Dedifferentiated amniotic fluid mesenchymal stem cell (primary cell): ENCODE measurements around the gene RPTN.

Experiments used
- DNase-seq: peaks from one replicate; pipeline ENCODE4 v3.0.0-alpha.2; 2016; ENCODE audit errors: extremely low spot score

RPTN gene

GRCh38 chr1:152159144-152159543 lies at the start of gene RPTN:
RPTN (minus strand) TSS chr1:152159228; CDS start chr1:152157889, 1,339 bp downstream.
- no peak for DNase-seq

- no peak for DNase-seq
Observed at GRCh38 chr1:152198982-152199381, 40.0 kb upstream of the RPTN start.

- no peak for DNase-seq
Observed at GRCh38 chr1:152197361-152197941, 38.4 kb upstream of the RPTN start.

GRCh38 chr1:152191711-152192110 lies 32.7 kb upstream of the RPTN start:
- DNase-seq, result no peak

GRCh38 chr1:152191260-152191659 lies 32.2 kb upstream of the RPTN start:
- DNase-seq, result no peak

GRCh38 chr1:152190589-152190988 lies 31.6 kb upstream of the RPTN start:
- no peak for DNase-seq

- DNase-seq, result peak; percentile 46
Observed at GRCh38 chr1:152189657-152190442, 30.8 kb upstream of the RPTN start.

- DNase-seq, result no peak
Observed at GRCh38 chr1:152188673-152189591, 29.9 kb upstream of the RPTN start.

- DNase-seq, result no peak
Observed at GRCh38 chr1:152186556-152187285, 27.7 kb upstream of the RPTN start.

- DNase-seq, result peak; percentile 44
Observed at GRCh38 chr1:152185544-152186391, 26.7 kb upstream of the RPTN start.

- DNase-seq, result no peak
Observed at GRCh38 chr1:152182944-152183361, 23.9 kb upstream of the RPTN start.

GRCh38 chr1:152182431-152182830 lies 23.4 kb upstream of the RPTN start:
- DNase-seq, result no peak

- DNase-seq, result no peak
Observed at GRCh38 chr1:152179566-152179965, 20.5 kb upstream of the RPTN start.

GRCh38 chr1:152170287-152170905 lies 11.4 kb upstream of the RPTN start:
- no peak for DNase-seq

GRCh38 chr1:152169366-152170025 lies 10.5 kb upstream of the RPTN start:
- DNase-seq, result no peak

GRCh38 chr1:152168535-152168868 lies 9.5 kb upstream of the RPTN start:
- DNase-seq, result no peak

- no peak for DNase-seq
Observed at GRCh38 chr1:152167835-152168534, 9.0 kb upstream of the RPTN start.

GRCh38 chr1:152166966-152167365 lies 7.9 kb upstream of the RPTN start:
- no peak for DNase-seq
